ENCODE data around the gene TMBIM1. TPM values are rescaled to one million over a fixed set of nuclear protein-coding genes. Genes with fewer than 3 reads are reported as not detected.

Gene TMBIM1
- total and polyA plus RNA-seq, 9 of the 15 experiments (the other 6 are each of a cell fraction or from before 2014, with no cell fraction given), result 14.2 to 105 (median 47.0) TPM

DNA sequence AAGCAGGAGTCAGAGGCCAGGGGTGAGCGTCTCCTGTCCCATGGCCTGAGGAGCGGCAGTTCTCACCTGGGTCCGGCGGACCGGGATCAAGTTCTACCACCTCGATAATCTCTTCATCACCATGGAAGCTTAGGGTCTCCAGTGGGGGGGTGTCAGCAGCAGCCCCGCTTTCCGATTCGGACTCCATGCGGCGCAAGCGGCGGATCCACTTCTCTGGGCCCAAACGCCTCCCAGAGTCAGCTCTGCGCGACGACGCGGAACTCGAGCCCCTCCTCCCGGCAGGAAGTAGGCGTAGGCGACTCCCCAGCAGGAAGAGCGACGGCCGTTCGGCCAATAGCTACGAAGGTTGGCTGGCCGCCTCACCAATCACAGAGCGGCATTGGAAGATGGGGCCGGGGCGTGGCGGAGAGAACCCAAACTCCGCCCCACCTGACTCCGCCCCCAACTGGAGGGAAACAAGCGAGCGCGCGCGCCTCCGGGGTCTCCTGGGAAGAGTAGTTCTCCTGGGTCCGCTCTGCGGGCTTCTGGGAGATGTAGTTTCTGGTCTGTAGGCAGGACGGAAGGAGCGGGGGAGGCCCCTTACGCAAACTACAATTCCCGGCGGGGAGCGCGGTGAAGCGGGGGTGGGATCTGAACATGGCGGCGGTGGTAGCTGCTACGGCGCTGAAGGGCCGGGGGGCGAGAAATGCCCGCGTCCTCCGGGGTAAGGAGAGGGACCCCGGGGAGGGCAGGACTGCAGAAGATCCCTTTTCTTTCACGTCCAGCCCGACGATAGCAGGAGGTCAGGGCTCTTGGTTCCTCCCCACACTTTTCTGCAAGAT lies 22.2 kb downstream of the TMBIM1 start, which contains the start of the genes AAMP and PNKD (continued):
- peak; percentile 87; the same call in 1 of the 2 replicates for TF ChIP-seq ZNF175 (CRISPR knock-in tag; IDR thresholded peaks at IDR 0.05; ENCODE audit: low read depth)
- TF ChIP-seq, protein P1, sequence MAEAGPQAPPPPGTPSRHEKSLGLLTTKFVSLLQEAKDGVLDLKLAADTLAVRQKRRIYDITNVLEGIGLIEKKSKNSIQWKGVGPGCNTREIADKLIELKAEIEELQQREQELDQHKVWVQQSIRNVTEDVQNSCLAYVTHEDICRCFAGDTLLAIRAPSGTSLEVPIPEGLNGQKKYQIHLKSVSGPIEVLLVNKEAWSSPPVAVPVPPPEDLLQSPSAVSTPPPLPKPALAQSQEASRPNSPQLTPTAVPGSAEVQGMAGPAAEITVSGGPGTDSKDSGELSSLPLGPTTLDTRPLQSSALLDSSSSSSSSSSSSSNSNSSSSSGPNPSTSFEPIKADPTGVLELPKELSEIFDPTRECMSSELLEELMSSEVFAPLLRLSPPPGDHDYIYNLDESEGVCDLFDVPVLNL (CRISPR knock-in tag; IDR thresholded peaks at IDR 0.05; ENCODE audit: low read depth), result no peak
- TF ChIP-seq SUPT5H (IDR thresholded peaks at IDR 0.05), result peak; percentile 74
- TF ChIP-seq, protein P2, sequence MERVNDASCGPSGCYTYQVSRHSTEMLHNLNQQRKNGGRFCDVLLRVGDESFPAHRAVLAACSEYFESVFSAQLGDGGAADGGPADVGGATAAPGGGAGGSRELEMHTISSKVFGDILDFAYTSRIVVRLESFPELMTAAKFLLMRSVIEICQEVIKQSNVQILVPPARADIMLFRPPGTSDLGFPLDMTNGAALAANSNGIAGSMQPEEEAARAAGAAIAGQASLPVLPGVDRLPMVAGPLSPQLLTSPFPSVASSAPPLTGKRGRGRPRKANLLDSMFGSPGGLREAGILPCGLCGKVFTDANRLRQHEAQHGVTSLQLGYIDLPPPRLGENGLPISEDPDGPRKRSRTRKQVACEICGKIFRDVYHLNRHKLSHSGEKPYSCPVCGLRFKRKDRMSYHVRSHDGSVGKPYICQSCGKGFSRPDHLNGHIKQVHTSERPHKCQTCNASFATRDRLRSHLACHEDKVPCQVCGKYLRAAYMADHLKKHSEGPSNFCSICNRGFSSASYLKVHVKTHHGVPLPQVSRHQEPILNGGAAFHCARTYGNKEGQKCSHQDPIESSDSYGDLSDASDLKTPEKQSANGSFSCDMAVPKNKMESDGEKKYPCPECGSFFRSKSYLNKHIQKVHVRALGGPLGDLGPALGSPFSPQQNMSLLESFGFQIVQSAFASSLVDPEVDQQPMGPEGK (CRISPR knock-in tag; IDR thresholded peaks at IDR 0.05; ENCODE audit: borderline replicate concordance), result no peak
- peak; percentile 89 for TF ChIP-seq RBFOX2 (IDR thresholded peaks at IDR 0.05; ENCODE audit: low read depth, low read length)
- peak in 1 of 2 experiments; percentile 69; a peak in 1 of 4 replicates for TF ChIP-seq TEAD1 (CRISPR knock-in tag; IDR thresholded peaks at IDR 0.05)
- no peak for TF ChIP-seq TEAD2 (tag; IDR thresholded peaks at IDR 0.05)
- no peak for TF ChIP-seq TRIM28 (IDR thresholded peaks at IDR 0.05)
- TF ChIP-seq, protein P3, sequence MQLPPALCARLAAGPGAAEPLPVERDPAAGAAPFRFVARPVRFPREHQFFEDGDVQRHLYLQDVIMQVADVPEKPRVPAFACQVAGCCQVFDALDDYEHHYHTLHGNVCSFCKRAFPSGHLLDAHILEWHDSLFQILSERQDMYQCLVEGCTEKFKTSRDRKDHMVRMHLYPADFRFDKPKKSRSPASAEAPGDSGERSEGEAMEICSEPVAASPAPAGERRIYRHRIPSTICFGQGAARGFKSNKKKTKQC (CRISPR knock-in tag; IDR thresholded peaks at IDR 0.05), result peak; percentile 92
- no peak for TF ChIP-seq SNIP1 (IDR thresholded peaks at IDR 0.05; ENCODE audit: low read depth)
- TF ChIP-seq, protein P4, sequence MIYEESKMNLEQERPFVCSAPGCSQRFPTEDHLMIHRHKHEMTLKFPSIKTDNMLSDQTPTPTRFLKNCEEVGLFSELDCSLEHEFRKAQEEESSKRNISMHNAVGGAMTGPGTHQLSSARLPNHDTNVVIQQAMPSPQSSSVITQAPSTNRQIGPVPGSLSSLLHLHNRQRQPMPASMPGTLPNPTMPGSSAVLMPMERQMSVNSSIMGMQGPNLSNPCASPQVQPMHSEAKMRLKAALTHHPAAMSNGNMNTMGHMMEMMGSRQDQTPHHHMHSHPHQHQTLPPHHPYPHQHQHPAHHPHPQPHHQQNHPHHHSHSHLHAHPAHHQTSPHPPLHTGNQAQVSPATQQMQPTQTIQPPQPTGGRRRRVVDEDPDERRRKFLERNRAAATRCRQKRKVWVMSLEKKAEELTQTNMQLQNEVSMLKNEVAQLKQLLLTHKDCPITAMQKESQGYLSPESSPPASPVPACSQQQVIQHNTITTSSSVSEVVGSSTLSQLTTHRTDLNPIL (CRISPR knock-in tag; IDR thresholded peaks at IDR 0.05), result no peak
- no peak for TF ChIP-seq DPF2 (IDR thresholded peaks at IDR 0.05)
- TF ChIP-seq TBL1XR1 (IDR thresholded peaks at IDR 0.05; ENCODE audit: low read length in 2 of 2), result no peak
- no peak for TF ChIP-seq KAT7 (CRISPR knock-in tag; IDR thresholded peaks at IDR 0.05; ENCODE audit: borderline replicate concordance)
- TF ChIP-seq SP1 (CRISPR knock-in tag; IDR thresholded peaks at IDR 0.05), result peak; percentile 96
- peak; percentile 61 for TF ChIP-seq POLR2B (IDR thresholded peaks at IDR 0.05; ENCODE audit: low read depth, partially characterized antibody)
- no peak for TF ChIP-seq MECOM (CRISPR knock-in tag; IDR thresholded peaks at IDR 0.05)
